Measurements from ENCODE around the gene PPP3R1.

The PPP3R1 gene

DNA sequence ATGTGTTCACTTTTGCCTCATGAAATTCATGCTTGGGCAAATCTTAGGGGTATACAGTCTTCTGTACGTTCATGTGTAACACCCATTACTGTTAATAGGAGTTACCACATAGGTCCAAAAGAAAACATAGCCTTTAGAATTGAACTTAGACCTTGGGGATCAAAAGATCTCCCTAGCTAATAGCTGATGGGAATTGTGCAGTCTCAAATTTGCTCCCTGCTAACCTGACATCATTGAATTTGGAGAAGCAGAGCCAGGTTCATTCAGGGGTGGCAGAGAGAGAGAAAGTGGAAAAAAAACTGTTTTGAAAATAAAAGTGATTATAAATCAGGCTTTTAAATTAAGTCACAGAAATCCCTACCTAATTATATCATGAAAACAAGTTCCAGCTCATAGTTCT, 28.0 kb upstream of the PPP3R1 start:
- Mint-ChIP-seq H3K4me3 (no peak overlapping the region), H3K9me3 (no peaks in the 10 kb centered on the region), H3K4me1 (ENCODE audit: low read depth) (peaks cover 6% of the 10 kb centered on the region), H3K27me3 (ENCODE audit: low read depth) (peaks cover 40% of the 10 kb centered on the region), H3K36me3 (ENCODE audit: low read depth) (no peaks in the 10 kb centered on the region), H3K27ac (no peak overlapping the region)

DNA sequence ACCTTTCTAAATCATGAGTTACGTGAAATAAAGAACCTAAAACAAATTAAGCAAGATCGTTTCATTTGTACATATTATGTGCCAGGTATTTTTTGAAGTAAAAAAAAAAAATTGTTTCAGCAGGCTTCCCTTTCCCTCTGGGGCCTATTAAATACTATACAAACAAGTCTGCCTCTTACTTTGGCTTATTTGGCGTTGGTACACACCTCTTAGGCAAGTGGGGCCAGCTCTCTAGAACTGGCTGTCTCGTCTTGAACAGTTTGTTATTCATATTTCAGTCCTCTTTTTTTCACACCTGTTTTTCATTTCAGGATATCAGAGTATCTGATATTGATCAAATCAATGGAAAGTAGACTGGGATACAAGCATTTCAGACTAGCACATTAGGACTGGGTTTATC, 27.4 kb upstream of the PPP3R1 start:
- H3K4me1 Mint-ChIP-seq (ENCODE audit: low read depth), result peaks cover 6% of the 10 kb centered on the region
- H3K27ac Mint-ChIP-seq, result no peak overlapping the region
- H3K9me3 Mint-ChIP-seq, result no peaks in the 10 kb centered on the region
- H3K4me3 Mint-ChIP-seq, result no peak overlapping the region
- H3K27me3 Mint-ChIP-seq (ENCODE audit: low read depth), result peaks cover 36% of the 10 kb centered on the region
- H3K36me3 Mint-ChIP-seq (ENCODE audit: low read depth), result no peaks in the 10 kb centered on the region

DNA sequence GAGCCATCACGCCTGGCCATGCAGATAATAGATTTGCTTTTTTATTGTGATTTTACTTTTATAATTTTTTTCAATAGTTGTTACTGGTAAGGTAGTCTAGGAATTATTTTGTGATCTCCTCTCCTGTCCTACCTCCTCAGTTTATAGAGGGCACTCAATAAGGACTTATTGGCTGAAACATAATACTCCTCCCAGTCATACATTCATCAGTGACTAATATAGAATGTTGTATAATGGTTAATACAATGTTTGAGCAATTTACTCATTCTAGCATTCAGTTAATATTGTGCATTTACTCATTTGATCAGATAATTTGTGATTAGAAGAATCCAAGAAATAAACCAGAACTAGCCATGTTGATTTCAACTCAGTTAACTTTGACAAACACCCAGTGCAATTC, 25.8 kb upstream of the PPP3R1 start:
- H3K36me3 Mint-ChIP-seq (ENCODE audit: low read depth), result no peaks in the 10 kb centered on the region
- H3K27me3 Mint-ChIP-seq (ENCODE audit: low read depth), result peaks cover 46% of the 10 kb centered on the region
- H3K4me3 Mint-ChIP-seq, result no peak overlapping the region
- no peaks in the 10 kb centered on the region for H3K9me3 Mint-ChIP-seq
- H3K27ac Mint-ChIP-seq, result no peak overlapping the region
- H3K4me1 Mint-ChIP-seq (ENCODE audit: low read depth), result peaks cover 6% of the 10 kb centered on the region

DNA sequence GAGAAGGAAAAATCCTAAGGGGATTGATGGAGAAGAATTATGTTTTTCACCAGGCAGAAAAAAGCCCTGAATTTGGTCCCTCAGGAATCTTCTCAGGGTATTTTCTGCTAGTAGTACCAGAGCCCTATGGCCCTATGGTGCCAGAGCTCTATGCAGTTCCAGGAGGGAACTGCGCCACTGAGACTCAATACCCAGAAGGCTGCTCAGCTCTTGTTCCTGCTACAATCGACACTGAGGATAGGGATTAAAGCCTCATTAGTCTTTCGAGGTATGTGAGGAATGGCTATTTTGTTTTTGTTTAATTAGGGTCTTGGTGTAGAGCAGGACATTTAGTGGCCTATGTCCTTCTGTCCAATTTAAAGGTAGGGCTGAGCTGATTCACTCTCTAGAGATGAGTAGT, 21.7 kb upstream of the PPP3R1 start:
- H3K4me3 Mint-ChIP-seq, result no peak overlapping the region
- peaks cover 38% of the 10 kb centered on the region for H3K27me3 Mint-ChIP-seq (ENCODE audit: low read depth)
- H3K27ac Mint-ChIP-seq, result no peak overlapping the region
- H3K36me3 Mint-ChIP-seq (ENCODE audit: low read depth), result no peaks in the 10 kb centered on the region
- no peaks in the 10 kb centered on the region for H3K4me1 Mint-ChIP-seq (ENCODE audit: low read depth)
- H3K9me3 Mint-ChIP-seq, result no peaks in the 10 kb centered on the region

DNA sequence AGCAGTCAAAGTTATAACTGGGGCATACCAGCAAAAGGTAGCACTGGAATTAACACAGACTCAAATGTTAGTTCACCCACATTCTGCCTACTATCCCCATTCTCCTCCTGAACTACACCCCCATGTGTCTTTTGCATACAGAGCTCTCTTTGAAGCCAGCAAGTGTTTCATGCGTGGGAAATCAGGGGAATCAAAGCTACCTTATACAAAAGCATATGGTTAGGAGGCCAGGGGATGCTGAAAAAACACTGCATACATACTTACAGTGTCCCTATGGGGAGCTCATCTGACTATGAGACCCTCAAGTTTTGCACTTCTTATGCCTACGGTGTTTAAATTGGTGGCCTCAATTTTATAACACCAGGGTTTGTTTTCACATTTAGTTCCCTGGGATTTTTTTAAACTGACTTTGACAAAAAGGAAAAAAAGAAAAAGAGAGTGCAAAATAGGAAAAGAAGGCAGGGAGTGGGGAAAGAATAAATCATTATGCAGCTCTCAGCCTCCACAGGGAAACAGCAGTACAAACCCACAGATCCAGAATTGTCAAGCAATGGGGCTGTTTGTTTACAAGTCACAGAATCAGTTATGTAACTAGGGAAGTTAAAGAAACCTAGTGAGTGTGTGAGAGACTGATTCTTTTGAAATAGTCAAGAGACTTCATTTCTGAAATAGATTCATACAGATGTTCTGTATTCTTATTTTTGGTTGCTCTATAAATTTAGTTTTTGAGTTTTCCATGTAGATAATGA, 20.1 kb upstream of the PPP3R1 start:
- Mint-ChIP-seq H3K27me3 (ENCODE audit: low read depth) (peaks cover 45% of the 10 kb centered on the region), H3K27ac (no peak overlapping the region)

DNA sequence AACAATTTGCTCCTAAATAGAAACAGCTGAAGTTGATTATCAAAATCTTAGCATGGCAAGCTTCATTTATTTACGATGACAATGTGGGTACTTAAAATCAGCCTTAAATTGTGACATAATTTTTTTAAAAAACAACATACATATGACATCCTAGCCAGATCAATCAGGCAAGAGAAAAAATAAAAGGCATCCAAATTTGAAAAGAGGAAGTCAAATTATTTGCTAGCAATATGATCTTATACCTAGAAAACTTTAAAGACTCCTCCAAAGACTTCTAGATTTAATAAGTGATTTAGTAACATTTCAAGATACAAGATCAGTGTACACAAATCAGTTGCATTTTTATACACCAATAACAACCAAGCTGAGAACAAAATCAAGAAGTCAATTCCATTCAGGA, 14.3 kb upstream of the PPP3R1 start:
- no peak overlapping the region for H3K4me3 Mint-ChIP-seq
- no peak overlapping the region for H3K27ac Mint-ChIP-seq
- no peaks in the 10 kb centered on the region for H3K9me3 Mint-ChIP-seq
- peaks cover 31% of the 10 kb centered on the region for H3K27me3 Mint-ChIP-seq (ENCODE audit: low read depth)
- no peaks in the 10 kb centered on the region for H3K36me3 Mint-ChIP-seq (ENCODE audit: low read depth)
- H3K4me1 Mint-ChIP-seq (ENCODE audit: low read depth), result no peaks in the 10 kb centered on the region

More for the DNA sequence above, 20.1 kb upstream of the PPP3R1 start:
- H3K4me1 Mint-ChIP-seq (ENCODE audit: low read depth), result no peaks in the 10 kb centered on the region
- H3K36me3 Mint-ChIP-seq (ENCODE audit: low read depth), result no peaks in the 10 kb centered on the region
- no peaks in the 10 kb centered on the region for H3K9me3 Mint-ChIP-seq
- no peak overlapping the region for H3K4me3 Mint-ChIP-seq

DNA sequence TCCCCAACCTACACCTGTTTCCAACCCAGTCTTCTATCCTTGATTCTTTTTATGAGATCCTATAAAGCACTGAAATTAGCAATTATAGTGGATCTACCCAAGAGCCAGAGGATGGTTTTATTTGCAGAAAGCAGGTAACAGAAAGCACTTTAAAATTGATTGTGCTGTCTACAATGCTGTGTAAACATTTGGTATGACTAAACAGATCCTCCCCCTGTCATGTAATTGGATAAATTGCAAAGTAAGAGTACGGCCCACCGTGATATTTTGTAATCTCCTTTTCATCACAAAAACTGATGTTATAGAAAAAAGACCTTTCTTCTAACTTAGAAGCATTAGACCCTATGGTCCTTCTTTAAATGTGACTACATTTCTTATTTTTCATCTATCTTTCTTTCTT, 11.3 kb upstream of the PPP3R1 start:
- peaks cover 26% of the 10 kb centered on the region for H3K27me3 Mint-ChIP-seq (ENCODE audit: low read depth)
- H3K9me3 Mint-ChIP-seq, result no peaks in the 10 kb centered on the region
- H3K4me3 Mint-ChIP-seq, result no peak overlapping the region

DNA sequence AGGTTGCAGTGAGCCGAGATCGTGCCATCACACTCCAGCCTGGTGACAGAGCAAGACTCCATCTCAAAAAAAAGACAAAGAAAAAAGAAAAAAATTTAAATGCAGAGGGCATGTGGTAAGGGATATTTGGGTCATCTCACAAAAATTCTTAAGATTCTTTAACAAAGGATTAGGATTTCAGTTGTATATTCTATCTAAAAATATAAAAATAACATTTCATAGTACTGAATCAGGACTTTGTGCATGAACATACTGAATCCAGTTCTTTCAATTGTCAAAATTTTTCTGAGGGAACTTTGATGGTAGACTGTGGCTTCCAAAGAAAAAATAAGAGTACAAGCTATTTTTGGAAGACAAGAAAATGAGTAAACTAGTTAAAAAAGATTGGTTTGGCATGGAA, 6.5 kb upstream of the PPP3R1 start:
- H3K27me3 Mint-ChIP-seq (ENCODE audit: low read depth), result peaks cover 9% of the 10 kb centered on the region
- H3K4me1 Mint-ChIP-seq (ENCODE audit: low read depth), result peaks cover 18% of the 10 kb centered on the region
- no peak overlapping the region for H3K4me3 Mint-ChIP-seq
- H3K36me3 Mint-ChIP-seq (ENCODE audit: low read depth), result peaks cover 2% of the 10 kb centered on the region
- H3K27ac Mint-ChIP-seq, result no peak overlapping the region
- H3K9me3 Mint-ChIP-seq, result no peaks in the 10 kb centered on the region

More for the DNA sequence above, 11.3 kb upstream of the PPP3R1 start:
- no peak overlapping the region for H3K27ac Mint-ChIP-seq
- H3K4me1 Mint-ChIP-seq (ENCODE audit: low read depth), result no peaks in the 10 kb centered on the region
- H3K36me3 Mint-ChIP-seq (ENCODE audit: low read depth), result no peaks in the 10 kb centered on the region

DNA sequence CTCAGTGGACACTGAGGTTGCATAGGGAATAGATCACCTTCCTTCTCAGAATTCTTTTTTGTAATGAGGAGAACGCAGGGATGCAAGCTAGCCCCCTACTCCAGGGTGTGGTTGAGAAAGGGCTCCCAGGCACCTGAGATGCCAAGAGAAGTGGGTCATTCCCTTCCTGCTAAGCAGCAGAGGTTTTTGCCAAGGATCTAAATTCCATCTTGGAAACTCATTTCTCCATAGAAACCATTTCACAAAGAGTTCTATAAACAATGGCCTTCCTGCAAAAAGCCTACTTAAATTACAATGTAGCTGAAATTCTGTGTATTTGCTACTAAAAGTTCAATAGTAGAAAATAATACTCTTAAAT, 3.7 kb upstream of the PPP3R1 start:
- H3K36me3 Mint-ChIP-seq (ENCODE audit: low read depth), result peaks cover 9% of the 10 kb centered on the region
- H3K4me3 Mint-ChIP-seq, result no peak overlapping the region
- H3K27me3 Mint-ChIP-seq (ENCODE audit: low read depth), result peaks cover 5% of the 10 kb centered on the region
- H3K27ac Mint-ChIP-seq, result no peak overlapping the region
- no peaks in the 10 kb centered on the region for H3K9me3 Mint-ChIP-seq
- peaks cover 26% of the 10 kb centered on the region for H3K4me1 Mint-ChIP-seq (ENCODE audit: low read depth)

DNA sequence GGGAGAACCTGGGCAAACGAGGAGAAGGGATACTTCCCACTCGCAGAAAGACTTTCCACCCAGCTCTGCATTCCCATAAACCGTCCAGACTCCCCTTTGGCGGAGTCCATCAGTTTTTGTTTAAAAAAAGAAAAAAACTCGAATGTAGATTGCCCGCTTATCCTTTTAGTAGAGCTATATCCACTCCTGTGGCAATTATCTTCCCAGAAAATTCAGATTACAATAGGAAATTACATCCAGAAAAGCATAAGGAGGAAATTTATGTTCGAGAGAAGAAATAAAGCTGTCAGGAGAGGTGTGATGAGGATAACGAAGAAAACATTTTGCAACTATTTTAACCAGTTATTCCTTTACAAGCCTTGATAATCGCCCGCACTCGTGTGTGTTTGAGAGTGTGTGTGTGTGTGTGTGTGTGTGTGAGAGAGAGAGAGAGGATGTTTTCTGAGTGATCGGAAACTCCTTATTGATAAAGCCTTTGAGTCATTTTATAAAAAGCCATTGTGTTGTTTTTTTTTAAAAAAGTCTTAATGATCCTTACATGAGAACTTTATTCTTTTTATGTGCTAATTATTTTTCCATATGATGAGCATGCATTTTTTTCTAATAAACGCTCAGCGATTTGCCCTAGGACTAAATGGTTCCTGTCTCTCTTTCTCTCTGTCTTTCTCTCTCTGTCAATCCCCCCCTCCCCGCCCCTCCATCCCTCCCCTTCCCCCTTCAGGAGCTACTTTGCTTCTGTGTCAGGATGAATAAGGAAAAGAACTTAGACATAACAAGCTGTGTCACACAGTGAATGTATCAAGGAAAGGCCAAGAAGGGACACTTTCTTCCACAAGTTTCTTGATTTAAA, 1.1 kb upstream of the PPP3R1 start:
- no peaks in the 10 kb centered on the region for H3K9me3 Mint-ChIP-seq
- H3K36me3 Mint-ChIP-seq (ENCODE audit: low read depth), result peaks cover 18% of the 10 kb centered on the region
- H3K4me1 Mint-ChIP-seq (ENCODE audit: low read depth), result peaks cover 39% of the 10 kb centered on the region
- H3K4me3 Mint-ChIP-seq, result peak overlapping the region; percentile 96
- H3K27me3 Mint-ChIP-seq (ENCODE audit: low read depth), result peaks cover 5% of the 10 kb centered on the region
- peak overlapping the region; percentile 97 for H3K27ac Mint-ChIP-seq

DNA sequence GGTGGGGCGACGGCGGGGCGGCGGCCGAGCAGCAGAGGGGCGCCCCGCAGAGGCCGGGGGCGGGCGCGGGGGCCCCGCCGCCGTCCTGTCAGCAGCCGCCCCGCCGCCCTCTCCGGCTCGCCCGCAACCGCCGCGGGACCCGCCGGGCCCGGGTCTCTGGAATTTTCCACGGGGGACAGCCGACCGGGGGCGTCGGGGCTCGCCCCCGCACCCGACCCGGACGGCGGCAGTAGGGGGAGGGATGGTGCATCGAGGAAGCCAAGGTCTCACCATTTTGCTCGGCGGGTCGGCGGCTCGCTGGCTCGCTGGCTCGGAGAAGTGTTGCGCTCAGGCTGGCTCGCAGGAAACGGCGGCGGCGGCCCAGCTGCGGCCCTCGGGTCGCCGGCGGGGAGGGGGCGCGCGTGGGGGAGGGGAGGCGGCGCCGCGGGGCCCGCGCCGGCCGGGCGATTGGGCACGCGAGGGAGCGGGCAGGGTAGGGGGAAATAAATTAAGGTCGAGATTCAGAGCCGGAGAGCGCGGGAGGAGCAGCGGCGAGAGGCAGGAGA, 405 bp downstream of the PPP3R1 start:
- H3K36me3 Mint-ChIP-seq (ENCODE audit: low read depth), result peaks cover 18% of the 10 kb centered on the region
- H3K4me1 Mint-ChIP-seq (ENCODE audit: low read depth), result peaks cover 38% of the 10 kb centered on the region
- H3K27ac Mint-ChIP-seq, result peak overlapping the region; percentile 90
- no peaks in the 10 kb centered on the region for H3K9me3 Mint-ChIP-seq
- peak overlapping the region; percentile 83 for H3K4me3 Mint-ChIP-seq
- peaks cover 4% of the 10 kb centered on the region for H3K27me3 Mint-ChIP-seq (ENCODE audit: low read depth)

DNA sequence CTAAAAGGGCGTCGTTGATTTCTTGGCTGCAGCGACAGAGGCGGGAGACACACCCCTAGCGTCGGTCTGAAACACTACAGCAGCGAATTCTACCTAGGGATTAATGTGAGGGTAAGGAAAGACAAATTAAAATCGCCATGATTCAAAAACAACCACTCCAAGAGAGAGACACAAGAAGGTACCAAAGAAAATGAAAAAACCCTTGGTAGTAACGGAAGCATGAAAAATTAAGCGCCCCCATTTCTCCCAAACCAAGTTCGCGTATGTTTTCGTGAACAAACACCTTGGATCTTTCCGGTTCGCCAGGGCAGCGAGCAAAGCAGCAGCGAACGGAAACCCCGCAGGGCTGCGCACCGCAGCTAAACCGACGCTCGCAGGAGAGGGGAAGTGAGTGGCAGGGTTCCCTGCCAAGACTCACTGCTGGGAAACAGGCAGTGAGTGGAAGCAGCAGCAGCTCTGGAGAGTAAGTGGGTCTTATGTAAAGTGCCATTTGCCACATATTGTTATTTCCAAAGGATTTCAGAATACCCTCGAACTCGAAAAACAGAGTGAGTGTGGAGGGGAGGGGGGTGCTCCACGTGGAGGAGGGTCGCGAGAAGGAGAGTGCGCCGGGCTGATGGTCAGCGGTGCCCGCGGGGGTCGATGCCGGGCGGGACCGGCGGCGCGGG, 1.0 kb downstream of the PPP3R1 start:
- Mint-ChIP-seq H3K36me3 (ENCODE audit: low read depth) (peaks cover 18% of the 10 kb centered on the region), H3K27ac (peak overlapping the region; percentile 96), H3K4me3 (peak overlapping the region; percentile 94), H3K9me3 (no peaks in the 10 kb centered on the region), H3K27me3 (ENCODE audit: low read depth) (no peaks in the 10 kb centered on the region), H3K4me1 (ENCODE audit: low read depth) (peaks cover 35% of the 10 kb centered on the region)

DNA sequence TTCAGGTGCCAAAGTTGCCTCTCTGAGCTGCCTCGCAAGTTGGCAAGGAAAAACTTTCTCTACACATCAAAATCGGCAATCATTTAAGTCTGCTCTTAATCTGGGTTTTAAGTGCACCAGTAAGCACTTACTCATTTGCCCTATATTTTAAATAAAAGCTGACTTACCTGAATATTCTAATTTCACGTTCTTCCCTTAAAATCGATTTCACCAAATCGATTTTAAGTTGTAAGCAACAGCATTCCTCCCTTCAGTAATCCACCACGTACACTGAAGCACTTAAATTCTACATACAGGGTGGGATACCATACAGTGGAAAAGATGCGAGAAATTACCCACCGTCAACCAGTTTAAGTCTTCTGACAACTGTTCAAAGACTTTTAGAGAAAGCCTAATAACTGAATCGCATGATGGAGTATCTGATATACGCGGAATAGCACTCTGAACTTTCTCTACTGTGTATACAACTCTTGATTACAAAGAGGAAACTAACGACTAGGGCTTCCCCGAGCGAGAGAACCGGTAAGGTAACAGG, 1.6 kb downstream of the PPP3R1 start:
- H3K9me3 Mint-ChIP-seq, result no peaks in the 10 kb centered on the region
- peak overlapping the region; percentile 94 for H3K4me3 Mint-ChIP-seq
- H3K27ac Mint-ChIP-seq, result peak overlapping the region; percentile 96
- H3K27me3 Mint-ChIP-seq (ENCODE audit: low read depth), result no peaks in the 10 kb centered on the region
- peaks cover 31% of the 10 kb centered on the region for H3K4me1 Mint-ChIP-seq (ENCODE audit: low read depth)
- H3K36me3 Mint-ChIP-seq (ENCODE audit: low read depth), result peaks cover 18% of the 10 kb centered on the region

DNA sequence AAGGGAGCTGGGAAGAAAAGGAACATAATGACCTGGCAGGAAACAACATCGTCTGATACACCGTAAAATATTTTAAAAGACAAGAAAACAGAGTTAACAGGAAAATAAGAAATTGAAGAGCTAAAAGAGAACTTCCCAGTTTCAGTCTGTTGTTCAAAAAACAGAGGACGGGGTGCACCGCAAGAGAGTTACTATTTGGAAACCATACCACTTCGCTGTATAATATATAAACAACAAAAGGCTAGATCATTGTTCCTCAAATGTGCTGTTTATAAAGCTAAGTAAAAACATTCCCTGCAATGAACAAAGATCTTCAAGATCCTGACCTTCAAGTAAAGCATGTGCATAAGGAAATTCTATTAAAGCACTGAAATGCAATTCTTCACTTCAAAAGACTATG, 2.1 kb downstream of the PPP3R1 start:
- peak overlapping the region; percentile 94 for H3K4me3 Mint-ChIP-seq
- H3K36me3 Mint-ChIP-seq (ENCODE audit: low read depth), result peaks cover 18% of the 10 kb centered on the region
- peak overlapping the region; percentile 96 for H3K27ac Mint-ChIP-seq
- no peaks in the 10 kb centered on the region for H3K9me3 Mint-ChIP-seq
- H3K27me3 Mint-ChIP-seq (ENCODE audit: low read depth), result no peaks in the 10 kb centered on the region
- H3K4me1 Mint-ChIP-seq (ENCODE audit: low read depth), result peaks cover 29% of the 10 kb centered on the region

Data from T-helper 1 cell treated with Interleukin-12 subunit alpha and Interleukin-12 subunit beta and Interleukin-4 antibody, amounts not matched to agents 30 μg/mL and 1 μg/mL, for 36 hours (primary cell).